ENCODE data around the gene ACAP1.
"Not testable (repeated sequence)": the region's sequence is repeated elsewhere in the genome, so short reads cannot be mapped to it uniquely, and the experiment has no call there.

ACAP1 gene

DNA sequence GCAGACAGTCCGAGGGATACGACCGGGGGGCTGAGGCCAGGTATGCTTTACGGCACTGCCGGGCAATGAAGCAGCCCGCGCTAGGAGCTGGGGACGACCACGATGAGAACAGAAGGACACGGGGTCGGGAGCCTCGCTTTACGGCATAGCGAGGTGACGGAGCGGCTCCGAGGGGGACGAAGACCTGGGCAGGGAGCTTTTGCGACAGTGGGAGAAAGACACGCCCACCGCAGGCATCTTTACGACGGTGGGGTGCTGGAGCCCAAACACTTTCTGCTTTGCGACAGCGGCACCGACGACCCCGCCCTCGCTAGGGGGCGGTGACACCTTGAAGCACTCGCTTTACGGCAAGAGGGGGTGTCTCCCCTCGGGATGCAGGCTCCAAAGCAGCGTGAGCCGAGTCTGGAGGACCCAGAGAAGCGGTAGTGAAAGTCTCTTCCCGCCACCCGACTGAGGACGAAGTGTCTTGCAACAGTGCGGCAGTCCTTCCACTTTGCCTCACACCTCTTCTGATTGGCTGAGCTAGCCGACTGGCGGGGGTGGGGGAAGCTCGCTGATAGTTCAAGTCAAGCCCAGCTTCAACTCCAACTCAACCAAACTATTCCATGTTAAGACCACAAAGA, 6.8 kb upstream of the ACAP1 start:
- FAIRE-seq, result peak; percentile 99

DNA sequence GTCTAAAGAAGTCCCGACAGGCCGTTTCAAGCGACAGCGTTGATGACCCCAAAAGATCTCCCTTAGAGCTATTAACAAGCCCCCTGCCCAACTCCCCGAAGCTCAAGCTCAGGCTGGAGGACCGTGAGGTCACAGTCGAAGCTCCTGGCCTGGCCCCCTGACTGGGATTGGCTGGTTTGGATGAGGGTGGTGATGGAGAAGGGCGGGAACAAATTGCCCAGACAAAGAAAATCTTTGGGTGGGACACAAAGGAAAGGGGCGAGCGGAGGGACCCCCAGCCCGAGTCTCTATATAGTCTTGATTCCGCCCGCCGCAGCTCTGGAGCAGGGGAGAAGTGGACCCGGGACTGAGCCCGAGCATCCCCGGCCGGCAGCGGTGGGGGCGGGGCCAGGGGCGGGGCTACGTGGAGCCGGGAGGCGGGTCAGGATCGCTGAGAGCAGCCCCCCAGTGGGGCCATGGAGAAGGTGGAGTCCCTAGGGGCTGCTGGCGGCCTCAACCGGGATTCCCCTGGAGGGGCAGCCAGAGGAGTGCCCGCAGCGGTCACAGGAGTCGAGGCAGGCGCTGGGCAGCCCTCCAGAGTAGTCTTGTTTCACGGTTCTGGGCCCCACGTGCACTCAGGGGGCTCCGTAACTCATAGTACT, 6.2 kb upstream of the ACAP1 start:
- no peak for FAIRE-seq

DNA sequence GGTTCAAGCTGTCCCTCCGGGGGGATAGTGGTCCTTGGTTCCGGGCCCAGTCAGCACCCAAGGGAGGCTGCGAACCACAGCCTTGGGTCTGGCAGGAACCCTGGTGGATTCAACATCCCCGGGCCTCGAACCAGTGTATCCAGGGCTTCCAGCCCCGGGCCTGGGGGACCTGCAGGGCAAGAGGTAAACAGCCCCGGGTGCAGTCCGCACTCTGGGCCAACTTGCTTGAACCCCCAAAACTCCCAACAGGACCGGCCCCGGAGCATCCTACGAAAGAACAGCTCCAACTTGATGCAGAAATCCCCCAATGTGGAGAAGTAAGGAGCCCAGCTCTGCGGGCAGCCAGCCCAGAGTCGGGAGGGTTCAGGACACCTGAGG, 5.7 kb upstream of the ACAP1 start:
- no peak for FAIRE-seq

DNA sequence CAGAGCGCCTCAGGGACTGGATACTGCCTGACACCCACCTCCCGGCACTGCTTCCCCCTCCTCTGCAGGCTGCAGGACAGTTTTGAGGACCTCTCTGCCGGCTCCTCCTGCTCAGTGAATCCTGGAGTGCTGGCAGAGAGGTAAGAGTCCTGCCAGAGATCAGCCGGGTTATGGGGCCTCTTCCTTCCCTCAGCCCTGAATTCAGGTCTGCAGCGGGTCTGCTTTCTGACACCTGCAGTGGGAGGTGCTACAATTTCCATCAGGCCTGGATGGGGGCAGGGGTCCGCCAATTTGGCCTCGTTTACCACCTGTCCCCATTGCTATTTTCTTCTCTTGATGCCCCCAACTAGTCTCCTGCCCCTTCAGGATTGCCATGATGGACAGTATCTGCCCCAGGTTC, 4.2 kb upstream of the ACAP1 start:
- no peak for FAIRE-seq

DNA sequence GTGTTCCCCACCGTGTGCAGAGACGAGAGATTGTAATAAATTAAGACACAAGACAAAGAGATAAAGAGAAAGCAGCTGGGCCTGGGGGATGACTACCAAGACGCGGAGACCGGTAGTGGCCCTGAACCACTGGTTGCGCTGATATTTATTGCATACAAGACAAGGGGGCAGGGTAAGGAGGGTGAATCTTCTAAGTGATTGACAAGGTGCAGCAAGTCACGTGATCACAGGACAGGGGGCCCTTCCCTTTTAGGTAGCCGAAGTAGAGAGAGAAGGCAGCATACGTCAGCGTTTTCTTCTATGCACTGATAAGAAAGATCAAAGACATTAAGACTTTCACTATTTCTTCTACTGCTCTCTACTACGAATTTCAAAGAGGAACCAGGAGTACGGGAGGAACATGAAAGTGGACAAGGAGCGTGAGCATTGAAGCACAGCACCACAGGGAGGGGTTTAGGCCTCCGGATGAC, 3.7 kb upstream of the ACAP1 start:
- FAIRE-seq, result not testable (repeated sequence)

- FAIRE-seq, result no peak
These were observed 1.3 kb upstream of the ACAP1 start for GRCh38 chr17:7334938-7335538.

GRCh38 chr17:7335765-7336164, 564 bp upstream of the ACAP1 start:
- not testable (repeated sequence) for FAIRE-seq

GRCh38 chr17:7337600-7337999, 1.3 kb downstream of the ACAP1 start:
- FAIRE-seq, result not testable (repeated sequence)

GRCh38 chr17:7340179-7340578, 3.9 kb downstream of the ACAP1 start:
- FAIRE-seq, result no peak

DNA sequence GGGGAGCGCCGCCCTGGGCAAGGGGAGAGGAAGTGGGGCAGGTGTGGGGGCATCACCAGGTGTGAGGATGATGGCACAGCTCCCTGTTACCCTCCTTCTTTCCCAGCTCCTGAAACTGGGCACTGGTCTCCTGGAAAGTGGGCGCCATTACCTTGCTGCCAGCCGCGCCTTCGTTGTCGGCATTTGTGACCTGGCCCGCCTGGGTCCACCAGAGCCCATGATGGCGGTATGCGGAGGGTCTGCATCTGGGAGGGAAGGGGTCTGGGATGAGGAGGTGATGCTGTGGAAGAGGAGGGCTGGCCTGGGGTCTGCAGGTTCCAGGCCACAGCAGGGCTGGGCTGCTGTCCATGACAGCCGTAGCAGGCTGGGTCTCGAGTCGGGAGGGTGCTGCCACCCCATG, 5.5 kb downstream of the ACAP1 start:
- no peak for FAIRE-seq

DNA sequence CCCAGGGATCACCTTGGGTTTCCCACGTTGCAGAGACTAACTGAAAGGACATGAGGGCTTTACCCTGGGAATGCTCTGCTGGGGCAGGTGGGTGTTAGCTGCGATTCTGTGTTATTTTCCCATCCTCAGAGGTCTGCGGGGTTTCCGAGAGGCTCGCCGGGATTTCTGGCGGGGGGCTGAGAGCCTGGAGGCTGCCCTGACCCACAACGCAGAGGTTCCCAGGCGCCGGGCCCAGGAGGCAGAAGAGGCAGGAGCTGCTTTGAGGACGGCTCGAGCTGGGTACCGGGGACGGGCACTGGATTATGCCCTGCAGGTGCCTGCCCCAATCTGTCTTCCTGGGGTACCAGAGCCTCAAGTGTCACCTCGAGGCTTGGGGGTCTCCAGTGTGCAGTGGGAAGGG, 6.9 kb downstream of the ACAP1 start:
- FAIRE-seq, result no peak

GRCh38 chr17:7346761-7347614, 10.7 kb downstream of the ACAP1 start:
- FAIRE-seq, result no peak

GRCh38 chr17:7347630-7348477, 11.5 kb downstream of the ACAP1 start:
- FAIRE-seq, result no peak

DNA sequence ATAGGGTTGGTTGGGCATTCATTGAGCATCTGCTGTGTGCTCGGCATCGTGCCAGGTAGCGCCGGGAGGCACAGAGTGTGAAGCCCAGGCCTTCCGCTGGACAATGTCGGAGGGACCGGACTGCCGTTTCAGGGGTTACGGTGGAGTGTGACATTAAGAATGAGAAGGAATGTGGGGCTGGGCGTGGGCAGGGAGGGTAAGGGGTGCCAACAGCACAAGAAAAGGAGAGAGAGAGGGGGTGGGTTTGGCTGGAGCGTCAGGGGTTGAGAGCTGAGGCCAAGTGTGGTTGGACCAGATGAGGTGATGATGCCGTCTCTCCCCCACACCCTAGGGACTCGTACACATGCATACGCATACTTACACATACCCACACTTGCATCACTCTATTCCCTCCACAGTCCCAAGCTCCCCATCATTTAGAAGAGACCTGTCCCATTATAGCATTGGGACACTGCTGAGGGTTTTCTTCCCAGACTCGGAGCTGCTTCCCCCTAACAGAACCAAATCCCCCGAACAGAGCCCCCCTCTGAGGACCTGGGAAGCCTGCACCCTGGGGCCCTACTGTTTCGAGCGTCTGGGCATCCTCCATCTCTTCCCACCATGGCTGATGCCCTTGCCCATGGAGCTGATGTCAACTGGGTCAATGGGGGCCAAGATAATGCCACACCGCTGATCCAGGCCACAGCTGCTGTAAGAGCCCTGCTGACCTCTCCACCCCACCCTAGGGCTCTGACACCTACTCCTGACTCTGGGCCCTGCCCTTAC, 12.3 kb downstream of the ACAP1 start:
- no peak for FAIRE-seq

DNA sequence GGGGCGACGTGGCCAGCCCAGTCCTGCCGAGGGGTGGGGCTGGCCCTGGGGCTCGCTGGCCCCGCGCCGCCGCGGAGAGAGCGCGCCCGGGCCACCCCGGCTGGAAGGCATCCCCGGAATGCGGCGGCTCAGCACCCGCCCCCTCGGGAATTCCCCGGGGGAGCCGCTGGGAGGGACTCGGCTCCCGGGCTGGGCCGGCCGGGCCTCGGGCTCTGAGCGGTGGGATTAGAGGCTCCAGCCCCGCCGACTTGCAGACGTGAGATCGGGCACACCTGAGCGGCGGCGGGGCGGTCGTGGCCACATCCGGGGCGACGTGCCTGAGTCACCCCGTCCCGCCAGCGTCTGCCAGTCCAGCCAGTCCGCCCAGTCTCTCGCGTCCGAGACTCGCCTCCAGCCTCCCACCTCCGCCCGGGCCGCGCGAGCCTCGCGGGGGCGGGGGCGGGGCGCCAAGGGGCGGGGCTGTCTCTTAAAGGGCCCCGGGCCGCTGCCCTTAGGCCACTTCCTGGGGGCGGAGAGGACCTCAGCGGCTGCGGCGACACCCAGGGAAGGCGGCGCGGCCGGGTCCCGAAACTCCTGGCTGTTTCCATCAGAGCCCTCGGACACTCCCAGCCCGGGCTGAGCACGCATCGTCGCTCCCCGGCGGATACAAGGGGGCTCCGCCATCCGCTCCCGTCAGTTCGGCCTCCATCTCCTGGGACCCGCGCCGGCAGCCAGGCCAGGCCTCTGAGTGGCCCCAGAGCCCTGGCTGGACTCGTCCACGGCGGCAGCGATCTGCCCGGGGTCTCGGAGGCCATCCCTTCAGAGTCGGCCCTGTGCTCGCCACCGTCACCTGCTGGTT, 15.6 kb downstream of the ACAP1 start, which contains the start of gene KCTD11:
Gene KCTD11 (plus strand): TSS at position 498 of the 838 bp plus-strand sequence.
- FAIRE-seq, result no peak

DNA sequence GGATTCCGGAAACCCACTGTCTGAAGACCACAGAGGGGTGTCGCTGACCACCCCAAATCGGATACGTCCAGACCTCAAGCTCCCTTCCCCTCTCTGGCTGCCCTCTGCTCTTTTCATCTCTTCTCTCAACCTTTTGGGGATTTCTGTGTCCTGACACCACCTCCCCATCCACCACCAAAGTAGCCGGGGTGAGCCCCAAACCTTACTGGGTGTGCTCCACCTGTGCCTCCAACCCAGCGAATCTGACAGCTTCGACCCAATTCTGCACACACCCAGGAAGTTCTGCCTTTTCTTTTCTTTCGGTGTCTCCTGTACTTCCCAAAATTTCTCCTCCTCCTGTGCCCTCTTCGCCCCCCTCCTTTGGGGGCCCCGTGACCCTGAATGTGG, 16.2 kb downstream of the ACAP1 start:
- no peak for FAIRE-seq

DNA sequence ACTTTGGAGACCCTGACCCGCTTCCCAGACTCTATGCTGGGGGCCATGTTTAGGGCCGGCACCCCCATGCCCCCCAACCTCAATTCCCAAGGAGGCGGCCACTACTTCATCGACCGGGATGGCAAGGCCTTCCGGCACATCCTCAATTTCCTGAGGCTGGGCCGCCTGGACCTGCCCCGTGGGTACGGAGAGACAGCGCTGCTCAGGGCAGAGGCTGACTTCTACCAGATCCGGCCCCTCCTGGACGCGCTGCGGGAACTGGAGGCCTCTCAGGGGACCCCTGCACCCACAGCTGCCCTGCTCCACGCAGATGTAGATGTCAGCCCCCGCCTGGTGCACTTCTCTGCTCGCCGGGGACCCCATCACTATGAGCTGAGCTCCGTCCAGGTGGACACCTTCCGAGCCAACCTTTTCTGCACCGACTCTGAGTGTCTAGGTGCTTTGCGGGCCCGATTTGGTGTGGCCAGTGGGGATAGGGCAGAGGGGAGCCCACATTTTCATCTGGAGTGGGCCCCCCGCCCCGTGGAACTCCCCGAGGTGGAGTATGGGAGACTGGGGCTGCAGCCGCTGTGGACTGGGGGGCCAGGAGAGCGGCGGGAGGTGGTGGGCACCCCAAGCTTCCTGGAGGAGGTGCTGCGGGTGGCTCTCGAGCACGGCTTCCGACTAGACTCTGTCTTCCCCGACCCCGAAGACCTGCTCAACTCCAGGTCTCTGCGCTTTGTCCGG, 16.7 kb downstream of the ACAP1 start:
- no peak for FAIRE-seq

DNA sequence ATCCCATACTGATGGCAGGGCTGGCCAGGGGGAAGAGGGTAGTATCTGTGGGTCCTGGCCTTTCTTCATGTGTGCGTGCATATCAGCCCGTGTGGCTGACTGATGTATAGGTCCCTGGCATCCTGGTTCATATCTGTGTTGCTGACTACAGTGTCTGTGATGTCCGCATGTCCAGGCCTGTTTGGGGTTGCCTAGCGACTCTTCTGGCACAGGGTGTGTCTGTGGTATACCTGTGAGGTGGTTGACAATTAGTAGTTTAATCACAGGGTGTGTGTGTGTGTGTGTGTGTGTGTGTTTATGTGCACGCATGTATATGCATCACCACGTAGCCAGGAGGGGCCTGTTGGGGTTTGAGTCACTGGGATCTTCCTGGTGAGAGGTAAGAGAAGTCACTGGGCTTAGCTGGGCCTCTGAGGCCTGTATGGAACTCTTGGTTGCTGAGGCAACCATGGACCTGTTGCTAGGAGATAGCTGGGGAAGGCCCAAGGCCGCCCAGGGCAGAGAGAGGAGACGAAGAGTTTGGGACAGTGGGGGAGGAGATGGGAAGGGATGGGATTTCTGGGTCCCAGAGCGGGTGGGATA, 18.0 kb downstream of the ACAP1 start:
- FAIRE-seq, result no peak

GRCh38 chr17:7355053-7355452, 18.7 kb downstream of the ACAP1 start, which contains the start of gene TMEM95:
TSS of gene TMEM95 (plus strand) at chr17:7355156. CDS start at chr17:7355205, 49 bp downstream.
- FAIRE-seq, result no peak
